Activated CD4-positive, alpha-beta T cell treated with anti-CD3 and anti-CD28 coated beads, Interleukin-2, amount 50 U/mL, for 16 hours (primary cell): Measurements from ENCODE around the gene TSR2.

Source experiments
- DNase-seq: peaks from one replicate; pipeline ENCODE4 v3.0.0-alpha.2; 2020

TSR2 gene

GRCh38 chrX:54439960-54440871 is at the start of gene TSR2:
TSR2 (plus strand) TSS chrX:54440404; CDS start chrX:54440422, 18 bp downstream.
- peak; percentile 87 for DNase-seq

GRCh38 chrX:54397113-54397512 is 43.1 kb upstream of the TSR2 start:
- DNase-seq = no peak

- no peak for DNase-seq
These were observed 32.9 kb upstream of the TSR2 start for GRCh38 chrX:54407266-54407665.

GRCh38 chrX:54411732-54412131 is 28.5 kb upstream of the TSR2 start:
- DNase-seq = no peak

- no peak for DNase-seq
These were observed 26.5 kb upstream of the TSR2 start for GRCh38 chrX:54413753-54414152.

GRCh38 chrX:54415534-54416350 is 24.5 kb upstream of the TSR2 start:
- DNase-seq = no peak

- DNase-seq = no peak
These were observed 23.2 kb upstream of the TSR2 start for GRCh38 chrX:54416965-54417364.

GRCh38 chrX:54419559-54420302 is 20.5 kb upstream of the TSR2 start:
- no peak for DNase-seq

GRCh38 chrX:54422168-54422567 is 18.0 kb upstream of the TSR2 start:
- DNase-seq = no peak

- no peak for DNase-seq
These were observed 16.9 kb upstream of the TSR2 start for GRCh38 chrX:54423161-54423888.

GRCh38 chrX:54427837-54428424 is 12.3 kb upstream of the TSR2 start:
- DNase-seq = no peak

GRCh38 chrX:54430519-54430918 is 9.7 kb upstream of the TSR2 start:
- DNase-seq = no peak

GRCh38 chrX:54435121-54435520 is 5.1 kb upstream of the TSR2 start:
- no peak for DNase-seq

GRCh38 chrX:54442790-54443189 is 2.6 kb downstream of the TSR2 start:
- no peak for DNase-seq

- no peak for DNase-seq
These were observed 4.5 kb downstream of the TSR2 start for GRCh38 chrX:54444752-54445151.

GRCh38 chrX:54446084-54446483 is 5.9 kb downstream of the TSR2 start:
- DNase-seq = no peak

- DNase-seq = no peak
These were observed 7.3 kb downstream of the TSR2 start for GRCh38 chrX:54447461-54447860.

- DNase-seq = no peak
These were observed 9.7 kb downstream of the TSR2 start for GRCh38 chrX:54449929-54450328.

- no peak for DNase-seq
These were observed 12.7 kb downstream of the TSR2 start for GRCh38 chrX:54452920-54453319.

- no peak for DNase-seq
These were observed 30.0 kb downstream of the TSR2 start for GRCh38 chrX:54470054-54470760.
